H9 (cell line): Measurements from ENCODE around the gene SOD3. TPM values are rescaled to one million over a fixed set of nuclear protein-coding genes. Genes with fewer than 3 reads are reported as not detected.

Source experiments
- DNase-seq: peaks from one replicate; pipeline ENCODE4 v3.0.0-alpha.2; 2017
- H2AFZ ChIP-seq: one replicate; pipeline ENCODE4 v1.6.1; 2013; ENCODE audit warnings: mild to moderate bottlenecking, low read length, control low read depth, moderate library complexity
- H2AK5ac ChIP-seq: 2 replicates; pipeline ENCODE4 v1.6.1; 2013; ENCODE audit warnings: low read length, control low read depth, mixed read lengths; ENCODE audit not compliant: insufficient read length
- H2BK120ac ChIP-seq: one replicate; pipeline ENCODE4 v1.6.1; 2013; ENCODE audit warnings: low read depth, mild to moderate bottlenecking, low read length, control low read depth, inconsistent platforms; ENCODE audit not compliant: poor library complexity, severe bottlenecking
- H2BK12ac ChIP-seq: 2 replicates; pipeline ENCODE4 v1.6.1; 2013; ENCODE audit warnings: low read length, control low read depth, mixed read lengths, low read depth; ENCODE audit not compliant: insufficient read length
- H2BK15ac ChIP-seq: 2 replicates; pipeline ENCODE4 v1.6.1; 2013; ENCODE audit warnings: low read depth, low read length, control low read depth
- H2BK20ac ChIP-seq: one replicate; pipeline ENCODE4 v1.6.1; 2013; ENCODE audit warnings: low read depth, mild to moderate bottlenecking, low read length, control low read depth, inconsistent platforms; ENCODE audit not compliant: poor library complexity, severe bottlenecking
- H2BK5ac ChIP-seq: 2 replicates; pipeline ENCODE4 v1.6.1; 2013; ENCODE audit warnings: low read length, control low read depth, mixed read lengths; ENCODE audit not compliant: insufficient read length
- H3K14ac ChIP-seq: 2 replicates; pipeline ENCODE4 v1.6.1; 2013; ENCODE audit warnings: low read length, control low read depth; ENCODE audit not compliant: insufficient read depth
- H3K18ac ChIP-seq: 2 replicates; pipeline ENCODE4 v1.6.1; 2013; ENCODE audit warnings: low read depth, mild to moderate bottlenecking, mixed read lengths, low read length, control low read depth; ENCODE audit not compliant: insufficient read length
- H3K23ac ChIP-seq: 2 replicates; pipeline ENCODE4 v1.6.1; 2013; ENCODE audit warnings: low read length, control low read depth, mixed read lengths, low read depth; ENCODE audit not compliant: insufficient read length
- H3K23me2 ChIP-seq: 2 replicates; pipeline ENCODE4 v1.6.1; 2013; ENCODE audit warnings: low read depth, mild to moderate bottlenecking, mixed read lengths, low read length, control low read depth; ENCODE audit not compliant: insufficient read length, poor library complexity, severe bottlenecking
- H3K27ac ChIP-seq: 2 replicates; pipeline ENCODE4 v1.5.1; 2013; ENCODE audit warnings: low read length, control low read depth, mixed read lengths, low read depth; ENCODE audit not compliant: insufficient read length
- H3K27me3 ChIP-seq: 2 replicates; pipeline ENCODE4 v1.6.1; 2013; ENCODE audit warnings: low read length, control low read depth, inconsistent platforms; ENCODE audit not compliant: insufficient read depth
- H3K4ac ChIP-seq: 2 replicates; pipeline ENCODE4 v1.6.1; 2013; ENCODE audit warnings: low read depth, mild to moderate bottlenecking, control low read depth, inconsistent platforms, low read length, moderate library complexity
- H3K4me1 ChIP-seq: 2 replicates; pipeline ENCODE4 v1.6.1; 2013; ENCODE audit warnings: low read length, control low read depth, inconsistent platforms; ENCODE audit not compliant: insufficient read depth
- H3K4me2 ChIP-seq: 2 replicates; pipeline ENCODE4 v1.6.1; 2013; ENCODE audit warnings: low read length, control low read depth, mixed read lengths; ENCODE audit not compliant: insufficient read length, insufficient read depth
- H3K56ac ChIP-seq: 2 replicates; pipeline ENCODE4 v1.6.1; 2013; ENCODE audit warnings: low read depth, mild to moderate bottlenecking, mixed read lengths, low read length, control low read depth; ENCODE audit not compliant: insufficient read length
- H3K79me1 ChIP-seq: 2 replicates; pipeline ENCODE4 v1.6.1; 2013; ENCODE audit warnings: low read depth, mild to moderate bottlenecking, moderate library complexity, low read length, control low read depth, inconsistent platforms; ENCODE audit not compliant: insufficient read depth, poor library complexity, severe bottlenecking
- H3K79me2 ChIP-seq: 2 replicates; pipeline ENCODE4 v1.6.1; 2013; ENCODE audit warnings: low read length, control low read depth, inconsistent platforms; ENCODE audit not compliant: insufficient read depth
- H3K9ac ChIP-seq: 2 replicates; pipeline ENCODE4 v1.6.1; 2013; ENCODE audit warnings: low read length, control low read depth, mixed read lengths; ENCODE audit not compliant: insufficient read length; ENCODE audit errors: extremely low read depth
- H3K9me3 ChIP-seq: one replicate; pipeline ENCODE4 v1.6.1; 2013; ENCODE audit warnings: low read depth, low read length, inconsistent platforms; ENCODE audit not compliant: control insufficient read depth
- H3T11ph ChIP-seq: one replicate; pipeline ENCODE4 v1.6.1; 2013; ENCODE audit warnings: mild to moderate bottlenecking, low read length, control low read depth, inconsistent platforms
- H4K20me1 ChIP-seq: one replicate; pipeline ENCODE4 v1.6.1; 2013; ENCODE audit not compliant: control insufficient read depth, insufficient read length, insufficient read depth
- H4K5ac ChIP-seq: 2 replicates; pipeline ENCODE4 v1.6.1; 2013; ENCODE audit warnings: low read depth, mild to moderate bottlenecking, mixed read lengths, low read length, control low read depth; ENCODE audit not compliant: insufficient read length
- H4K8ac ChIP-seq: replicated peaks from 2 replicates; pipeline ENCODE4 v1.6.1; 2013; ENCODE audit warnings: low read length, control low read depth, mixed read lengths, low read depth; ENCODE audit not compliant: insufficient read length
- H4K91ac ChIP-seq: 2 replicates; pipeline ENCODE4 v1.6.1; 2013; ENCODE audit warnings: low read depth, mild to moderate bottlenecking, moderate library complexity, mixed read lengths, low read length, control low read depth; ENCODE audit not compliant: insufficient read length
- H3K27ac Mint-ChIP-seq, 3 experiments: 2 replicates in 2 of 3; 3 replicates in 1 of 3; pipeline ENCODE4 v1.8.0; 2020 to 2021; ENCODE audit warnings: mixed read lengths in 3 of 3, mild to moderate bottlenecking in 1 of 3, moderate library complexity in 1 of 3
- H3K27me3 Mint-ChIP-seq: 2 replicates; pipeline ENCODE4 v1.8.0; 2021; ENCODE audit warnings: low read depth, mild to moderate bottlenecking, moderate library complexity, mixed read lengths
- H3K36me3 Mint-ChIP-seq, 3 experiments: 2 replicates in 2 of 3; 3 replicates in 1 of 3; pipeline ENCODE4 v1.8.0; 2020 to 2021; ENCODE audit warnings: low read depth in 3 of 3, mixed read lengths in 3 of 3; ENCODE audit not compliant: insufficient read depth in 1 of 3
- H3K4me1 Mint-ChIP-seq, 2 experiments: 2 replicates each; pipeline ENCODE4 v1.8.0; 2020; ENCODE audit warnings: mixed read lengths in 2 of 2
- H3K4me3 Mint-ChIP-seq, 2 experiments: 2 replicates in 1 of 2; 3 replicates in 1 of 2; pipeline ENCODE4 v1.8.0; 2020 to 2021; ENCODE audit warnings: mild to moderate bottlenecking in 2 of 2, mixed read lengths in 2 of 2, moderate library complexity in 1 of 2
- H3K9me3 Mint-ChIP-seq, 2 experiments: 2 replicates in 1 of 2; 3 replicates in 1 of 2; pipeline ENCODE4 v1.8.0; 2020; ENCODE audit warnings: mild to moderate bottlenecking in 2 of 2, mixed read lengths in 2 of 2, moderate library complexity in 1 of 2
- CTCF ChIP-seq: fragments of 200-600 bp; sonication (generic); conservative IDR thresholded peaks from 3 replicates; pipeline ENCODE4 v1.8.0; 2021; ENCODE audit warnings: antibody characterized with exemption, mild to moderate bottlenecking
- total RNA-seq: library from RNA; stranded (reverse); gene quantifications from 2 replicates; pipeline ENCODE4 v1.2.1, GENCODE V29; 2021

SOD3 gene
- total RNA-seq, 1 experiment from 2014 or later = 3.3 TPM

GRCh38 chr4:24768604-24769003 is 26.8 kb upstream of the SOD3 start:
- Histone ChIP-seq H4K20me1 (no peaks in the 10 kb centered on the region), H2BK5ac (no peak overlapping the region), H3K14ac (no peak overlapping the region), H3T11ph (no peak overlapping the region), H2BK15ac (no peak overlapping the region), H3K9me3 (no peaks in the 10 kb centered on the region), H4K91ac (no peak overlapping the region), H2AK5ac (no peak overlapping the region), H3K79me2 (no peaks in the 10 kb centered on the region), H3K23me2 (no peaks in the 10 kb centered on the region), H3K27ac (no peak overlapping the region), H3K18ac (no peak overlapping the region), H3K9ac (no peak overlapping the region), H3K56ac (no peak overlapping the region), H3K79me1 (no peaks in the 10 kb centered on the region), H3K4me2 (no peak overlapping the region), H3K27me3 (no peaks in the 10 kb centered on the region), H3K23ac (no peak overlapping the region), H4K5ac (no peak overlapping the region), H2BK20ac (no peak overlapping the region), H2AFZ (no peak overlapping the region), H3K4me1 (no peaks in the 10 kb centered on the region), H3K4ac (no peak overlapping the region), H2BK120ac (no peak overlapping the region), H2BK12ac (no peak overlapping the region), H4K8ac (no peak overlapping the region)
- no peak for DNase-seq
- Mint-ChIP-seq H3K27ac (no peak overlapping the region), H3K4me1 (peaks cover 18 to 19% of the 10 kb centered on the region in 2 experiments), H3K36me3 (no peaks in the 10 kb centered on the region; a peak in 1 of 7 replicates), H3K9me3 (no peaks in the 10 kb centered on the region; a peak in 1 of 5 replicates), H3K27me3 (no peaks in the 10 kb centered on the region; the same call in 1 of the 2 replicates), H3K4me3 (no peak overlapping the region)
- TF ChIP-seq CTCF = no peak
